AG08395 (cell line): ENCODE data around the gene AXIN2.
"Not testable (repeated sequence)": the region's sequence is repeated elsewhere in the genome, so short reads cannot be mapped to it uniquely, and the experiment has no call there.

Experiments
- DNase-seq: peaks from one replicate; pipeline ENCODE4 v3.0.0; 2012; ENCODE audit warnings: mixed read lengths, low spot score

Gene AXIN2

GRCh38 chr17:65522751-65523404 lies 38.6 kb downstream of the AXIN2 start:
- DNase-seq = no peak

- no peak for DNase-seq
Measured at GRCh38 chr17:65519462-65519861, 42.0 kb downstream of the AXIN2 start.

GRCh38 chr17:65518256-65518655 lies 43.2 kb downstream of the AXIN2 start:
- DNase-seq = peak; percentile 40

GRCh38 chr17:65515959-65516948 lies 45.2 kb downstream of the AXIN2 start:
- DNase-seq = peak; percentile 61

GRCh38 chr17:65515512-65515911 lies 45.9 kb downstream of the AXIN2 start:
- DNase-seq = no peak

DNA sequence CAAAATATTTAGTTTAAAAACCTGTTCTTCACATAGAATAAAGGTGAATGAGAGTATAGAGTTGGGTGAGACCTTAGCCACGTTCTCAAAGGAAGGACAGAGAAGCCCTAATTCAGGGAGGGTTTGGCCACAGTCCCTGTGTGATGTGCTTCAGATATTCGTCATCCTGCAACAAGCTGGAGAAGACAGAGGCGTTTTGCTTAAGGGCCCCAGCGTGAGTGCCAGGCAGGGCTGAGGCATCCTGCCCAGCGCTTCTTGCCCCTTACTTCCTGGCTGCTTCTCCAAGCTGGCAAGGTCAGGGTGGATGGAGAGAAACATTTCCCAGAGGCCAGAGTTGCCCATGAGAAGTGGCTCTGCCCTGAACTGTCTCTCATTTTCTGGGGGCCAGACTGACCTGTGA lies 46.9 kb downstream of the AXIN2 start:
- DNase-seq = peak; percentile 84

DNA sequence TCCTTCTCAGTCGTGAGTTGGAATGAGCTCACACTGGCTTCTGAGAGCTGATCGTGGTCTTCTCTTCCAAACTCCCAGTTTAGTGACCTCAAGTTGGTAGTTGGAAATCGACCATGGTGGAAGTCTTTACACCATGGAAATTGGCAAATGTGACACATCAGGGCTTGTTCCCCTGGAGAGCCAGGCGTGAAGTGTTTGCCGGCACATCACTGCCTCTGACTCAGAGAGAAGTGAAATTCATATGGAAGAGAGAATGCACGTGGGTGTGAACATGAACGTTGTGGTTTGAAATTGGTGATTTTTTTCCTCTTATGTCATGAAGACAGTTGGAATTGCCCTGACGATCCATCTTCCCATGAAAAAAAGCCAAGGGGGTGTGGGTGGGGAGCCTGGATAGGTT lies 47.4 kb downstream of the AXIN2 start:
- DNase-seq = peak; percentile 90

GRCh38 chr17:65511316-65511715 lies 50.1 kb downstream of the AXIN2 start:
- DNase-seq = no peak

DNA sequence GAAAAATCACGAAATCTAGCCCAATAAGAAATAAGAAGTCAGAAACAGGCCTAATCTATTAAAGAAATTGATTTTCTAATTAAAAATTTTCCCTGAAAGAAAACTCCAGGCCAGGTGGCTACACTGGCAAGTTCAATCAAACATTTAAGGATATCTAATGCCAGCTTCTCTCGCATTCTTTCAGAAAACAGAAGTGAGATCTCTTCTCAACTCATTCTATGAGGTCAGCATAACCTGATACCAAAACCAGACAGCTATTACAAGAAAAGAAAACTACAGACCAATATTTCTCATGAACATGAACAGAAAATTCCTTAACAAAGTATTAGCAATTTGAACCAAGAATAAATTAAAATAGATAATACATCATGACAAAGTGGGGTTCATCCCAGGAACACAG lies 52.4 kb downstream of the AXIN2 start:
- DNase-seq = no peak

- DNase-seq = not testable (repeated sequence)
Measured at GRCh38 chr17:65504673-65505072, 56.8 kb downstream of the AXIN2 start.

GRCh38 chr17:65504141-65504540 lies 57.3 kb downstream of the AXIN2 start:
- DNase-seq = no peak

DNA sequence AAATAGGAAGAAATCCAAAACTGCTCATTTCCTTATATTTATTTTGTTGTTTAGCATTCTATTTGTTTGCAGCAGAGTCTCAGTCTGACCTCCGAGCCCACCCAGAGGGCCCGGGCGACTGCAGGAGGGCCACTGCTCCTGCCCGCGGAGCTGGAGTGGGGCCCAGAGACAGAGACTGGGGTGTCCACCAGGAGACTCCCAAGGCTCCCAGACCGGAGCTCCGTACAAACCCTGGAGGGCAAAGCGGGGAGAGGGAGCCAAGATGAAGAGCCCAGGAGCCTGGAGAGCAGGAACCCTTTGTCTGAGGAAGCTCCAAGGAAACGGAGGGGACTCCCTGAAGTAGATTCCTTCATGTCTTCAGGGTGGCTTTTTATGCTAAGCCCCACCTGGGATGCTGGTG lies 57.9 kb downstream of the AXIN2 start:
- DNase-seq = no peak

GRCh38 chr17:65498816-65499215 lies 62.6 kb downstream of the AXIN2 start:
- no peak for DNase-seq

GRCh38 chr17:65496801-65497200 lies 64.6 kb downstream of the AXIN2 start:
- DNase-seq = no peak

GRCh38 chr17:65495122-65496055 lies 66.1 kb downstream of the AXIN2 start:
- no peak for DNase-seq

- DNase-seq = no peak
Measured at GRCh38 chr17:65489413-65490155, 71.9 kb downstream of the AXIN2 start.

GRCh38 chr17:65488665-65489064 lies 72.8 kb downstream of the AXIN2 start:
- no peak for DNase-seq

GRCh38 chr17:65487990-65488389 lies 73.5 kb downstream of the AXIN2 start:
- DNase-seq = no peak

GRCh38 chr17:65487161-65487560 lies 74.3 kb downstream of the AXIN2 start:
- DNase-seq = no peak

GRCh38 chr17:65485388-65486299 lies 75.8 kb downstream of the AXIN2 start:
- peak; percentile 17 for DNase-seq
